Liver (tissue), 9 donors: ENCODE results near the gene BEGAIN. TPM values are rescaled to one million over a fixed set of nuclear protein-coding genes. Genes with fewer than 3 reads are reported as not detected.

ENCODE experiments used
- DNase-seq: peaks from one replicate; pipeline ENCODE4 v3.0.0-alpha.2; 2017; ENCODE audit warnings: low spot score
- H3K27ac ChIP-seq, 2 donors: one replicate each; pipeline ENCODE4 v1.7.0; 2013; ENCODE audit warnings: inconsistent platforms in 2 of 2, low read length in 2 of 2, control low read depth in 1 of 2, low read depth in 1 of 2, mild to moderate bottlenecking in 1 of 2
- H3K27me3 ChIP-seq, 4 donors: one replicate each; pipeline versions ENCODE4 v1.6.1 to v1.7.0; 2013; ENCODE audit warnings: low read length in 3 of 4, inconsistent platforms in 1 of 4, mild to moderate bottlenecking in 1 of 4, moderate library complexity in 1 of 4; ENCODE audit not compliant: control insufficient read depth in 4 of 4, insufficient read depth in 4 of 4
- H3K36me3 ChIP-seq, 4 donors: one replicate each; pipeline versions ENCODE4 v1.6.1 to v1.7.0; 2013; ENCODE audit warnings: low read length in 3 of 4, mild to moderate bottlenecking in 3 of 4, low read depth in 1 of 4, moderate library complexity in 1 of 4; ENCODE audit not compliant: control insufficient read depth in 4 of 4, insufficient read depth in 3 of 4
- H3K4me1 ChIP-seq, 4 donors: one replicate each; pipeline versions ENCODE4 v1.6.1 to v1.7.0; 2013; ENCODE audit warnings: low read length in 3 of 4, mild to moderate bottlenecking in 3 of 4, moderate library complexity in 1 of 4; ENCODE audit not compliant: control insufficient read depth in 4 of 4, insufficient read depth in 4 of 4
- H3K4me3 ChIP-seq, 3 donors: one replicate each; pipeline versions ENCODE4 v1.6.1 to v1.7.0; 2013; ENCODE audit warnings: low read length in 3 of 3, control low read depth in 1 of 3, low read depth in 1 of 3, mild to moderate bottlenecking in 1 of 3
- H3K9ac ChIP-seq, 2 donors: one replicate each; pipeline ENCODE4 v1.7.0; 2013; ENCODE audit warnings: low read length in 2 of 2, mild to moderate bottlenecking in 2 of 2, moderate library complexity in 2 of 2, control low read depth in 1 of 2, low read depth in 1 of 2
- H3K9me3 ChIP-seq, 4 donors: one replicate each; pipeline versions ENCODE4 v1.6.1 to v1.7.0; 2013; ENCODE audit warnings: low read length in 3 of 4; ENCODE audit not compliant: control insufficient read depth in 4 of 4
- EGR1 ChIP-seq, 2 donors: IDR thresholded peaks; 2 replicates each; pipeline ENCODE4 v1.6.1; 2016 to 2018; ENCODE audit warnings: antibody characterized with exemption in 2 of 2, low read depth in 2 of 2
- FOXA1 ChIP-seq: IDR thresholded peaks from 2 replicates; pipeline ENCODE4 v1.6.1; 2016; ENCODE audit warnings: antibody characterized with exemption
- FOXA2 ChIP-seq: IDR thresholded peaks from 2 replicates; pipeline ENCODE4 v1.6.1; 2016; ENCODE audit warnings: antibody characterized with exemption
- GABPA ChIP-seq, 2 donors: IDR thresholded peaks in 1 of 2; conservative IDR thresholded peaks in 1 of 2; 2 replicates each; pipeline ENCODE4 v1.6.1; 2016; ENCODE audit warnings: antibody characterized with exemption in 2 of 2, mild to moderate bottlenecking in 1 of 2, moderate library complexity in 1 of 2
- HNF4A ChIP-seq, 2 donors: conservative IDR thresholded peaks; 2 replicates each; pipeline ENCODE4 v1.6.1; 2016; ENCODE audit warnings: antibody characterized with exemption in 2 of 2, mild to moderate bottlenecking in 2 of 2
- HNF4G ChIP-seq: IDR thresholded peaks from 2 replicates; pipeline ENCODE4 v1.6.1; 2016; ENCODE audit warnings: antibody characterized with exemption
- JUND ChIP-seq, 2 donors: IDR thresholded peaks; 2 replicates each; pipeline ENCODE4 v1.6.1; 2016; ENCODE audit warnings: antibody characterized with exemption in 2 of 2
- NR2F2 ChIP-seq: IDR thresholded peaks from 2 replicates; pipeline ENCODE4 v1.6.1; 2016; ENCODE audit warnings: antibody characterized with exemption
- RAD21 ChIP-seq, 2 donors: IDR thresholded peaks; 2 replicates each; pipeline ENCODE4 v1.6.1; 2016; ENCODE audit warnings: antibody characterized with exemption in 2 of 2, mild to moderate bottlenecking in 2 of 2
- REST ChIP-seq: IDR thresholded peaks from 2 replicates; pipeline ENCODE4 v1.6.1; 2016; ENCODE audit warnings: antibody characterized with exemption, mild to moderate bottlenecking
- TAF1 ChIP-seq: conservative IDR thresholded peaks from 2 replicates; pipeline ENCODE4 v1.6.1; 2016; ENCODE audit warnings: antibody characterized with exemption, mild to moderate bottlenecking
- YY1 ChIP-seq: IDR thresholded peaks from 2 replicates; pipeline ENCODE4 v1.6.1; 2016; ENCODE audit warnings: antibody characterized with exemption, mild to moderate bottlenecking
- WGBS: extraction: QIAGEN DNeasy Blood & Tissue Kit; methylation state at CpG from one replicate; pipeline ENCODE4 v1.1.7; 2013; 5-methylcytosine and 5-hydroxymethylcytosine counted together
- polyA plus RNA-seq, 2 donors: library from polyadenylated mRNA; stranded (reverse) in 1 of 2; unstranded in 1 of 2; fragments of 200-250 nt in 1 of 2; fragments of >200 nt in 1 of 2; fragmentation: Nextera tagmentation in 1 of 2; extraction: Ambion mirVana in 1 of 2; gene quantifications; one replicate each; pipeline versions ENCODE4 v1.2.1 to v1.2.3, GENCODE V29; 2013 to 2015
- total RNA-seq, 2 donors: library from RNA; depleted of rRNA; stranded (reverse); fragments of >200 nt; gene quantifications; one replicate each; pipeline ENCODE4 v1.2.3, GENCODE V29; 2014
- TF ChIP-seq, protein P1 (sequence below): fragments of 150-350 bp; IDR thresholded peaks from 2 replicates; pipeline ENCODE4 v1.5.1; 2017; ENCODE audit warnings: improper control_type of control experiment, low read depth, low read length; ENCODE audit not compliant: missing input control
- TF ChIP-seq, protein P2 (sequence below): IDR thresholded peaks from 2 replicates; pipeline ENCODE4 v1.6.1; 2016; ENCODE audit warnings: antibody characterized with exemption
- TF ChIP-seq, protein P3 (sequence below): IDR thresholded peaks from 2 replicates; pipeline ENCODE4 v1.6.1; 2016; ENCODE audit warnings: antibody characterized with exemption
- donor health status: healthy.
- donor health status: healthy.
- donor health status: healthy.
- donor health status: healthy.
- donor health status: healthy.

Gene BEGAIN
- total and polyA plus RNA-seq, 4 donors = 0.11 to 1.9 (median 0.29) TPM

- TF ChIP-seq GABPA (IDR thresholded peaks at IDR 0.05 in 1 of 2, conservative IDR thresholded peaks at IDR 0.05 in 1 of 2) (no peak), NR2F2 (no peak)
- TF ChIP-seq, protein P1, sequence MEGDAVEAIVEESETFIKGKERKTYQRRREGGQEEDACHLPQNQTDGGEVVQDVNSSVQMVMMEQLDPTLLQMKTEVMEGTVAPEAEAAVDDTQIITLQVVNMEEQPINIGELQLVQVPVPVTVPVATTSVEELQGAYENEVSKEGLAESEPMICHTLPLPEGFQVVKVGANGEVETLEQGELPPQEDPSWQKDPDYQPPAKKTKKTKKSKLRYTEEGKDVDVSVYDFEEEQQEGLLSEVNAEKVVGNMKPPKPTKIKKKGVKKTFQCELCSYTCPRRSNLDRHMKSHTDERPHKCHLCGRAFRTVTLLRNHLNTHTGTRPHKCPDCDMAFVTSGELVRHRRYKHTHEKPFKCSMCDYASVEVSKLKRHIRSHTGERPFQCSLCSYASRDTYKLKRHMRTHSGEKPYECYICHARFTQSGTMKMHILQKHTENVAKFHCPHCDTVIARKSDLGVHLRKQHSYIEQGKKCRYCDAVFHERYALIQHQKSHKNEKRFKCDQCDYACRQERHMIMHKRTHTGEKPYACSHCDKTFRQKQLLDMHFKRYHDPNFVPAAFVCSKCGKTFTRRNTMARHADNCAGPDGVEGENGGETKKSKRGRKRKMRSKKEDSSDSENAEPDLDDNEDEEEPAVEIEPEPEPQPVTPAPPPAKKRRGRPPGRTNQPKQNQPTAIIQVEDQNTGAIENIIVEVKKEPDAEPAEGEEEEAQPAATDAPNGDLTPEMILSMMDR = no peak
These were observed 14.7 kb downstream of the BEGAIN start (continued) for GRCh38 chr14:100572543-100572942.

- H3K27me3 ChIP-seq = peaks cover 2 to 6% (median 4%) of the 10 kb centered on the region in 4 donors
- no peaks in the 10 kb centered on the region for H3K9me3 ChIP-seq
- no peaks in the 10 kb centered on the region for H3K36me3 ChIP-seq
- no peak for TF ChIP-seq TAF1
- no peak for TF ChIP-seq JUND (IDR thresholded peaks at IDR 0.05)
- no peak for TF ChIP-seq GABPA (IDR thresholded peaks at IDR 0.05 in 1 of 2, conservative IDR thresholded peaks at IDR 0.05 in 1 of 2)
- no peak for TF ChIP-seq HNF4A (conservative IDR thresholded peaks at IDR 0.05)
- no peak for TF ChIP-seq YY1
- no peak for TF ChIP-seq RAD21 (IDR thresholded peaks at IDR 0.05)
- no peak for TF ChIP-seq FOXA1
- TF ChIP-seq, protein P2, sequence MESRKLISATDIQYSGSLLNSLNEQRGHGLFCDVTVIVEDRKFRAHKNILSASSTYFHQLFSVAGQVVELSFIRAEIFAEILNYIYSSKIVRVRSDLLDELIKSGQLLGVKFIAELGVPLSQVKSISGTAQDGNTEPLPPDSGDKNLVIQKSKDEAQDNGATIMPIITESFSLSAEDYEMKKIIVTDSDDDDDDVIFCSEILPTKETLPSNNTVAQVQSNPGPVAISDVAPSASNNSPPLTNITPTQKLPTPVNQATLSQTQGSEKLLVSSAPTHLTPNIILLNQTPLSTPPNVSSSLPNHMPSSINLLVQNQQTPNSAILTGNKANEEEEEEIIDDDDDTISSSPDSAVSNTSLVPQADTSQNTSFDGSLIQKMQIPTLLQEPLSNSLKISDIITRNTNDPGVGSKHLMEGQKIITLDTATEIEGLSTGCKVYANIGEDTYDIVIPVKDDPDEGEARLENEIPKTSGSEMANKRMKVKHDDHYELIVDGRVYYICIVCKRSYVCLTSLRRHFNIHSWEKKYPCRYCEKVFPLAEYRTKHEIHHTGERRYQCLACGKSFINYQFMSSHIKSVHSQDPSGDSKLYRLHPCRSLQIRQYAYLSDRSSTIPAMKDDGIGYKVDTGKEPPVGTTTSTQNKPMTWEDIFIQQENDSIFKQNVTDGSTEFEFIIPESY = no peak
- no peak overlapping the region for H3K9ac ChIP-seq
- 81% methylated on average over 16 of the region's 16 CpGs for WGBS
- no peak overlapping the region for H3K27ac ChIP-seq
- H3K4me1 ChIP-seq = peaks cover 4 to 18% (median 9%) of the 10 kb centered on the region in 4 donors
- no peak for DNase-seq
- no peak overlapping the region for H3K4me3 ChIP-seq
These were observed 15.4 kb downstream of the BEGAIN start for GRCh38 chr14:100571837-100572236.

DNA sequence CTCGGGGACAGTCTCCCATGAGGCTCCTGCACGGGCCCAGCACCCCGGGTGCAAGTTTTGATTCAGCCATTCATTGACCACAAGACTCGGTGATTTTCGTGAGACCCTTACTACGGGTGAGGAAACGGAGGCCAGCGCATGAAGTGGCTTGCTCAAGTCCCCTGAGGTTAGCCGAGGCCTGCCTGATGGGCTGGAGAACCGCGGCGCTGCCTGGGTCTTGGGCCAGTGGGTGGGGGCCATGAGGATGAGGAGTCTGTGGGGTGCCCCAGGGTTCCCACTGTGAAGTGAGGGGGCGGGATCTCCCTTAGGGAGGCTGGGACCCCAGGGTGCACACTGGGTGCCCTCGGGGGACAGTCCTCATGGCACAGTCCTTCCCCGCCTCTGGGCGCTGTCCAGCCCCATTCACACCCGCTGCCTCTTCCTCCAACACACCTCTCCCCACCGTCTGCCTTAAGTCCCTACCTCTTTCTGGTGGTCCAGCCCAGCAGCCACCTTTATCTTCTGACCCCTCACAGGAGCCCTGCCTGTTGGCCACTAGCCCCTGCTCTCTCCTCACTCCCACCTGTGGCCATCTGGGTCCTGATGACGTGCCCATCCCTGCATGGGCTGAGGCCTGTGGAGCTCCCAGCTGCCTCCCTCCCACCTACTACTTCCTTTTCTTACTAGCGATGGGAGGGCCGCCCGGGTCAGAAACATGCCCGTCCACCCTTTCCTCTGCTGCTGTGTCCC, 16.3 kb downstream of the BEGAIN start:
- TF ChIP-seq HNF4G (no peak), GABPA (IDR thresholded peaks at IDR 0.05 in 1 of 2, conservative IDR thresholded peaks at IDR 0.05 in 1 of 2) (no peak), FOXA2 (no peak), FOXA1 (no peak), REST (no peak), EGR1 (IDR thresholded peaks at IDR 0.05; ENCODE audit: low read depth in 2 of 2) (no peak)
- TF ChIP-seq, protein P1 = no peak
- TF ChIP-seq, protein P3, sequence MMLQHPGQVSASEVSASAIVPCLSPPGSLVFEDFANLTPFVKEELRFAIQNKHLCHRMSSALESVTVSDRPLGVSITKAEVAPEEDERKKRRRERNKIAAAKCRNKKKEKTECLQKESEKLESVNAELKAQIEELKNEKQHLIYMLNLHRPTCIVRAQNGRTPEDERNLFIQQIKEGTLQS = no peak

More for the DNA sequence above, 16.3 kb downstream of the BEGAIN start:
- no peaks in the 10 kb centered on the region for H3K9me3 ChIP-seq
- DNase-seq = no peak
- H3K36me3 ChIP-seq = no peaks in the 10 kb centered on the region
- H3K4me3 ChIP-seq = no peak overlapping the region
- H3K27me3 ChIP-seq = peaks cover 2 to 6% (median 4%) of the 10 kb centered on the region in 4 donors
- peaks cover 4 to 18% (median 9%) of the 10 kb centered on the region in 4 donors for H3K4me1 ChIP-seq
- 74% methylated on average over 23 of the region's 23 CpGs for WGBS
- H3K9ac ChIP-seq = no peak overlapping the region
- no peak overlapping the region for H3K27ac ChIP-seq
